Tibial nerve (tissue), 4 donors: ENCODE results near the gene NAALAD2. TPM values are rescaled to one million over a fixed set of nuclear protein-coding genes. Genes with fewer than 3 reads are reported as not detected.

Experiments
- DNase-seq, 2 donors: peaks; one replicate each; pipeline ENCODE4 v3.0.0-alpha.2; 2019; ENCODE audit warnings: low spot score in 2 of 2
- H3K27ac ChIP-seq, 4 donors: fragments of 200-600 bp; sonication (generic) in 3 of 4; one replicate each; pipeline ENCODE4 v1.5.1; 2017 to 2019; ENCODE audit warnings: mild to moderate bottlenecking in 1 of 4
- H3K27me3 ChIP-seq, 2 donors: fragments of 200-600 bp; sonication (generic) in 1 of 2; one replicate each; pipeline versions ENCODE4 v1.5.1 to v1.6.0; 2017 to 2019
- H3K36me3 ChIP-seq, 3 donors: fragments of 200-600 bp; sonication (generic); one replicate each; pipeline ENCODE4 v1.5.1; 2018 to 2019
- H3K4me1 ChIP-seq, 4 donors: fragments of 200-600 bp; sonication (generic) in 3 of 4; one replicate each; pipeline ENCODE4 v1.5.1; 2017 to 2019
- H3K4me3 ChIP-seq, 4 donors: fragments of 200-600 bp; sonication (generic) in 3 of 4; one replicate each; pipeline ENCODE4 v1.5.1; 2017 to 2019; ENCODE audit warnings: mild to moderate bottlenecking in 1 of 4, moderate library complexity in 1 of 4
- H3K9me3 ChIP-seq, 4 donors: fragments of 200-600 bp; sonication (generic) in 3 of 4; one replicate each; pipeline ENCODE4 v1.5.1; 2017 to 2019
- CTCF ChIP-seq, 5 experiments: fragments of 200-600 bp in 3 of 5; fragments of 450-650 bp in 2 of 5; sonication (generic) in 3 of 5; IDR thresholded peaks; one replicate each; pipeline ENCODE4 v1.5.1; 2016 to 2019; ENCODE audit warnings: antibody characterized with exemption in 5 of 5, mild to moderate bottlenecking in 3 of 5, moderate library complexity in 2 of 5
- EP300 ChIP-seq, 2 donors: sonication (generic); formaldehyde crosslinking; IDR thresholded peaks; one replicate each; pipeline ENCODE4 v1.6.1; 2017; ENCODE audit warnings: antibody characterized with exemption in 2 of 2, mild to moderate bottlenecking in 1 of 2
- POLR2A ChIP-seq, 2 donors: fragments of 450-650 bp; IDR thresholded peaks; one replicate each; pipeline ENCODE4 v1.6.1; 2017; ENCODE audit warnings: antibody characterized with exemption in 2 of 2, mild to moderate bottlenecking in 2 of 2, moderate library complexity in 2 of 2
- WGBS, 2 donors: methylation state at CpG; one replicate each; pipeline ENCODE4 v1.1.5; 2018; 5-methylcytosine and 5-hydroxymethylcytosine counted together
- total RNA-seq, 4 donors: library from RNA; depleted of rRNA; stranded (reverse); fragments of >200 nt; gene quantifications; one replicate each; pipeline ENCODE4 v1.1.0, GENCODE V29; 2016

The NAALAD2 gene
- total RNA-seq, 4 donors from 2014 or later = 4.2 to 13.5 (median 8.3) TPM

- no peak overlapping the region for H3K4me3 ChIP-seq
- no peaks in the 10 kb centered on the region for H3K9me3 ChIP-seq
- H3K4me1 ChIP-seq = no peaks in the 10 kb centered on the region
- no peak for DNase-seq
- H3K27ac ChIP-seq = no peak overlapping the region
- 98 to 100% methylated on average over 2 of the region's 2 CpGs for WGBS, 2 donors
- no peaks in the 10 kb centered on the region for H3K27me3 ChIP-seq
- TF ChIP-seq EP300 (IDR thresholded peaks at IDR 0.05) (no peak), POLR2A (IDR thresholded peaks at IDR 0.05) (no peak), CTCF (IDR thresholded peaks at IDR 0.05) (no peak)
- H3K36me3 ChIP-seq = peaks cover 0 to 27% (median 0%) of the 10 kb centered on the region in 3 donors
Observed at GRCh38 chr11:90178751-90179150, 44.3 kb downstream of the NAALAD2 start.

- TF ChIP-seq POLR2A (IDR thresholded peaks at IDR 0.05) = no peak
- TF ChIP-seq EP300 (IDR thresholded peaks at IDR 0.05) = no peak
- TF ChIP-seq CTCF (IDR thresholded peaks at IDR 0.05) = no peak
- no peak overlapping the region for H3K27ac ChIP-seq
- 67 to 86% methylated on average over 2 of the region's 2 CpGs for WGBS, 2 donors
- H3K27me3 ChIP-seq = no peaks in the 10 kb centered on the region
- H3K36me3 ChIP-seq = peaks cover 0 to 27% (median 0%) of the 10 kb centered on the region in 3 donors
- DNase-seq = no peak
- no peak overlapping the region for H3K4me3 ChIP-seq
- H3K9me3 ChIP-seq = no peaks in the 10 kb centered on the region
- H3K4me1 ChIP-seq = no peaks in the 10 kb centered on the region
Observed at GRCh38 chr11:90179923-90180322, 45.5 kb downstream of the NAALAD2 start.

GRCh38 chr11:90187839-90188238 is 53.4 kb downstream of the NAALAD2 start:
- no peak overlapping the region for H3K4me3 ChIP-seq
- no peak for DNase-seq
- H3K27ac ChIP-seq = no peak overlapping the region
- WGBS, 2 donors = 92 to 93% methylated on average over 3 of the region's 3 CpGs
- H3K36me3 ChIP-seq = no peaks in the 10 kb centered on the region
- H3K4me1 ChIP-seq = no peaks in the 10 kb centered on the region
- H3K27me3 ChIP-seq = no peaks in the 10 kb centered on the region
- TF ChIP-seq POLR2A (IDR thresholded peaks at IDR 0.05) (no peak), CTCF (IDR thresholded peaks at IDR 0.05) (no peak), EP300 (IDR thresholded peaks at IDR 0.05) (no peak)
- no peaks in the 10 kb centered on the region for H3K9me3 ChIP-seq

GRCh38 chr11:90189011-90189410 is 54.5 kb downstream of the NAALAD2 start:
- H3K4me3 ChIP-seq = no peak overlapping the region
- H3K27ac ChIP-seq = no peak overlapping the region
- no peaks in the 10 kb centered on the region for H3K4me1 ChIP-seq
- H3K27me3 ChIP-seq = no peaks in the 10 kb centered on the region
- no peak for DNase-seq
- no peak for TF ChIP-seq POLR2A (IDR thresholded peaks at IDR 0.05)
- no peak for TF ChIP-seq CTCF (IDR thresholded peaks at IDR 0.05)
- TF ChIP-seq EP300 (IDR thresholded peaks at IDR 0.05) = no peak
- H3K36me3 ChIP-seq = no peaks in the 10 kb centered on the region
- WGBS, 2 donors = 96 to 98% methylated on average over 2 of the region's 2 CpGs
- H3K9me3 ChIP-seq = no peaks in the 10 kb centered on the region

GRCh38 chr11:90192869-90193582 is 58.6 kb downstream of the NAALAD2 start:
- TF ChIP-seq CTCF (IDR thresholded peaks at IDR 0.05) = no peak
- TF ChIP-seq POLR2A (IDR thresholded peaks at IDR 0.05) = no peak
- TF ChIP-seq EP300 (IDR thresholded peaks at IDR 0.05) = no peak
- WGBS, 2 donors = 91% methylated on average over 4 of the region's 4 CpGs

More at GRCh38 chr11:90192869-90193582, 58.6 kb downstream of the NAALAD2 start:
- no peaks in the 10 kb centered on the region for H3K27me3 ChIP-seq
- H3K9me3 ChIP-seq = no peaks in the 10 kb centered on the region
- H3K4me3 ChIP-seq = no peak overlapping the region
- no peak overlapping the region for H3K27ac ChIP-seq
- H3K4me1 ChIP-seq = no peaks in the 10 kb centered on the region
- DNase-seq = no peak
- H3K36me3 ChIP-seq = no peaks in the 10 kb centered on the region
